NCI-H1092 (cell line): ENCODE results near the gene FBXW4.

ENCODE experiments used
- DNase-seq: peaks from one replicate; lab custom pipeline; 2025; lab: John Stamatoyannopoulos, UW

The FBXW4 gene

GRCh38 chr10:101695404-101695890 is 477 bp upstream of the FBXW4 start:
- DNase-seq, result no peak

GRCh38 chr10:101693978-101694673 is 844 bp downstream of the FBXW4 start:
- peak; percentile 26 for DNase-seq

GRCh38 chr10:101693651-101693977 is 1.4 kb downstream of the FBXW4 start:
- no peak for DNase-seq

- no peak for DNase-seq
Measured at GRCh38 chr10:101691081-101691480, 3.9 kb downstream of the FBXW4 start.

- DNase-seq, result no peak
Measured at GRCh38 chr10:101690461-101690860, 4.5 kb downstream of the FBXW4 start.

- no peak for DNase-seq
Measured at GRCh38 chr10:101687071-101687658, 7.8 kb downstream of the FBXW4 start.

- no peak for DNase-seq
Measured at GRCh38 chr10:101686133-101686925, 8.6 kb downstream of the FBXW4 start.

GRCh38 chr10:101684782-101685181 is 10.2 kb downstream of the FBXW4 start:
- no peak for DNase-seq

- DNase-seq, result no peak
Measured at GRCh38 chr10:101683276-101683675, 11.7 kb downstream of the FBXW4 start.

GRCh38 chr10:101682172-101682825 is 12.7 kb downstream of the FBXW4 start:
- DNase-seq, result no peak

GRCh38 chr10:101676565-101676964 is 18.4 kb downstream of the FBXW4 start:
- no peak for DNase-seq

- no peak for DNase-seq
Measured at GRCh38 chr10:101675115-101675514, 19.9 kb downstream of the FBXW4 start.

- no peak for DNase-seq
Measured at GRCh38 chr10:101672536-101672935, 22.4 kb downstream of the FBXW4 start.

- no peak for DNase-seq
Measured at GRCh38 chr10:101671453-101671852, 23.5 kb downstream of the FBXW4 start.

GRCh38 chr10:101670635-101671034 is 24.3 kb downstream of the FBXW4 start:
- DNase-seq, result no peak

- DNase-seq, result no peak
Measured at GRCh38 chr10:101669181-101669580, 25.8 kb downstream of the FBXW4 start.

GRCh38 chr10:101668566-101668965 is 26.4 kb downstream of the FBXW4 start:
- DNase-seq, result no peak

- no peak for DNase-seq
Measured at GRCh38 chr10:101666083-101666482, 28.9 kb downstream of the FBXW4 start.

- no peak for DNase-seq
Measured at GRCh38 chr10:101663097-101663496, 31.9 kb downstream of the FBXW4 start.

GRCh38 chr10:101660256-101660655 is 34.7 kb downstream of the FBXW4 start:
- no peak for DNase-seq

GRCh38 chr10:101658975-101659374 is 36.0 kb downstream of the FBXW4 start:
- DNase-seq, result no peak

GRCh38 chr10:101656890-101657289 is 38.1 kb downstream of the FBXW4 start:
- DNase-seq, result no peak

- DNase-seq, result no peak
Measured at GRCh38 chr10:101655570-101655969, 39.4 kb downstream of the FBXW4 start.
